HG02763 (cell line): ENCODE results near the gene LAMTOR4.
"Not testable (repeated sequence)": the region's sequence is repeated elsewhere in the genome, so short reads cannot be mapped to it uniquely, and the experiment has no call there.

Source experiments
- ATAC-seq: cut with Tn5 transposase; IDR thresholded peaks from one replicate; pipeline ENCODE4 v1.9.1; 2021; ENCODE audit warnings: mild to moderate bottlenecking, moderate library complexity; ENCODE audit not compliant: unreplicated experiment

Gene LAMTOR4

GRCh38 chr7:100122067-100122466, 26.7 kb upstream of the LAMTOR4 start:
- no peak for ATAC-seq

- no peak for ATAC-seq
Measured at GRCh38 chr7:100122568-100122967, 26.1 kb upstream of the LAMTOR4 start.

- ATAC-seq = no peak
Measured at GRCh38 chr7:100124301-100125230, 24.2 kb upstream of the LAMTOR4 start.

DNA sequence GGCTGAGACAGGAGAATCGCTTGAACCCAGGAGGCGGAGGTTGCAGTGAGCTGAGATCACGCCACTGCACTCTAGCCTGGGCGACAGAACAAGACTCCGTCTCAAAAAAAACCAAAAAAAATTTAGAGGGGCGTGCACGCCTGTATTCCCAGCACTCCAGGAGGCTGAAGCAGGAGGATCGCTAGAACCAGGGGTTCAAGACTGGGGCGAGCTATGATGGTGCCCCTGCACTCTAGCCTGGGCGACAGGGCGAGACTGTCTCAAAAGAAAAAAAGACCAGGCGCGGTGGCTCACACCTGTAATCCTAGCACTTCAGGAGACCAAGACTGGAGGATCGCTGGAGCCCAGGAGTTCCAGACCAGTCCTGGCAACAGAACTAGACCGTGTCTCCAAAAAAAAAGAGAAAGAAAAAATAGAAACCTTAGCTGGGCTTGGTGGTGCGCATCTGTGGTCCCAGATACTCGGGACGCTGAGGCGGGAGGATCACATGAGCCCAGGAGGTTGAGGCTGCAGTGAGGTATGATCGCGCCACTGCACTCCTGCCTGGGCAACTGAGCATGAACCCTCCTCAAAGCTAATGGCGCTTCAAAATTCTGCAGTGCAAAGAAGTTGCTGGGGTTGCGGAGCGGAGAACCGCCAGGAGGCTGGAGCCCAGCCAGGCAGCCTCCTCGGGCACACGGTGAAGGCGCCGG, 22.3 kb upstream of the LAMTOR4 start:
- ATAC-seq = no peak

- ATAC-seq = peak; percentile 60
Measured at GRCh38 chr7:100126931-100127865, 21.5 kb upstream of the LAMTOR4 start, which contains the start of gene MBLAC1. TSS of gene MBLAC1 (plus strand) at chr7:100126967. CDS start at chr7:100127396, 429 bp downstream.

DNA sequence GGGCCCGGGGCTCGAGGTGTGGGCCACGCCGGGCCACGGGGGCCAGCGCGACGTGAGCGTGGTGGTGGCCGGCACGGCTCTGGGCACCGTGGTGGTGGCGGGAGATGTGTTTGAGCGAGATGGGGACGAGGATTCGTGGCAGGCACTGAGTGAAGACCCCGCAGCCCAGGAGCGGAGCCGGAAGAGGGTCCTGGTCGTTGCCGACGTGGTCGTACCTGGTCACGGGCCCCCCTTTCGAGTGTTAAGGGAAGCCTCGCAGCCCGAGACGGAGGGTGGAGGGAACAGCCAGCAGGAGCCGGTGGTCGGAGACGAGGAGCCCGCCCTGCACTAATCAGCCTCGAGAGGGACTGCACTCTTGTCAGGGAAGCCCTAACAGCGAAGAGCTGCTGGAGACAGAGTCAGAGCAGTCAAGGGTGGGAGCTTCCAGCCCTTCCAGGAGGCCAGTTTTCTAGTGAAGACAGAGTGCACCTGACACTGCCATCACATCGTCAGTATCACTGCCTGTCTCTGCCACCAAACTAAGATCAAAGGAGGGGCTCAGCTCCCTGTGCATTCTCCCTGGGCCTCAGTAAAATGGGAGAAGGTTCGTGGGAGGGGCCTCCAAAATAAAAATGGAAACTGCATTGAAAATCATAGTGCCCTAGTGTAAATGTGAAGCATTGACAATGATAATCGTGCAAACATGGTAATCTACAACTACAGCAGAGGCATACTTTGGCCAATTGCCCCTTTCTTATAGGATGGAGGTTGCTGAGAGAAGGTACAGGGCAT, 20.7 kb upstream of the LAMTOR4 start:
- ATAC-seq = no peak

GRCh38 chr7:100128637-100128963, 20.1 kb upstream of the LAMTOR4 start:
- no peak for ATAC-seq

- ATAC-seq = not testable (repeated sequence)
Measured at GRCh38 chr7:100130220-100130607, 18.5 kb upstream of the LAMTOR4 start.

GRCh38 chr7:100130608-100131453, 17.9 kb upstream of the LAMTOR4 start:
- ATAC-seq = no peak

GRCh38 chr7:100132126-100132525, 16.6 kb upstream of the LAMTOR4 start:
- ATAC-seq = no peak

DNA sequence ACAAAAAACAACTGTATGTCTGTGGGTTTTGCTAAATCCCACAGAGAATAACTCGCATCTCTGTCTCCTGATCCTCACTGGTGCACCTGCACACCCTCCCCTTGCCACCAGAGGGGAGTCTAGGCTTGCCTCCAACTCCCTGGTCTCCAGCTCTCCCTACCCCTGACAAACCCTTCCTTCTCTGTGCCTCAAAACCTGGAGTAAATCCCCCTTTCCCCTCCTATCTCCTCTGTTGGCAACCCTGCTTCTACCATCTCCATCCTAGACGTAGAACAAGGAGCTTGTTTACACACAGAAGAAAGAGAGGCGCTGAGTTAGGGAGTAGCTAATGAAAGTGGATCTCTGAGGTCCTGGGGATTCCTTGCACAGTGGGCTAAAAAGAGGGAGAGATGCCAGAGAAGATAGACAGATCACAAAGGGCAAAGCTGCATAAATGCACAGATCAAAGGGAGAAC, 16.0 kb upstream of the LAMTOR4 start:
- ATAC-seq = peak; percentile 58

DNA sequence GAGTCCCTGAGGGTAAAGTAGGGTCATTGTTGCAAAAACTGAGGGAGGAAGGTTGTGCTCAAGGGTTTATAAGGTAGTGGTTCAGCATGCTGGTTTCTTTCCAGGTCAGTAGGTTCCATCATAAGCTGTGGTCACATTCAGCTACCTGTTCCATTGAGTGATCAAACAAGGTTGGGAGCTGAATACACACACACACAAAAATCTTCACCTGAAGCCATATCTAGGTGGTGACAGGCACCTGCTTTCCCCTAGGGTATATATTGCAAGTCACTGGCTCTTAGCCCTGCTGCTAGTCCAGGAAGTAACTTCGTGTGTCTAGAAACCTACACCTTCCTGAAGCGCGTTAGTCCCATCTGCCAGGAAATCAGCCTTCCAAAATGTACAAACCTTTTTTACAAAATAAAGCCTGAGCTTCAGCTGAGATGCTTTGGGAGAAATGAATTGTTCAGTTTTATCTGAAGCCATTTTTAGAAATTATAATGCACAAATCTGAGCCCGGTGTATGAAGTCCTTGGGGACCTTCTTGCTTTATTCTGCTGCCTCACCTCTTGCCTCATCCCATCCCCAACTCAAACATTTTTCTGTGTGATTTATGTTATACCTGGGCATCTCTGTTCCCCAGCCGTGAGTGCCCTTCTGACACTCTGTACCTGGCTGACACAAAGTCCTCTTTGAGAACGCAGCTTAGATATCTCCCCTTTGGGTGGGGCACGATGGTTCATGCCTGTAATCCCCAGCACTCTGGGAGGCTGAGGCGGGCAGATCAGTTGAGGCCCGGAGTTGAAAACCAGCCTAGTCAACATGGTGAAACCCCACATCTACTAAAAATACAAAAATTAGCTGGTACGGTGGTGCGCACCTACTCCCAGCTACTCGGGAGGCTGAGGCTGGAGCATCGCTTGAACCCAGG, 10.6 kb upstream of the LAMTOR4 start:
- ATAC-seq = no peak

DNA sequence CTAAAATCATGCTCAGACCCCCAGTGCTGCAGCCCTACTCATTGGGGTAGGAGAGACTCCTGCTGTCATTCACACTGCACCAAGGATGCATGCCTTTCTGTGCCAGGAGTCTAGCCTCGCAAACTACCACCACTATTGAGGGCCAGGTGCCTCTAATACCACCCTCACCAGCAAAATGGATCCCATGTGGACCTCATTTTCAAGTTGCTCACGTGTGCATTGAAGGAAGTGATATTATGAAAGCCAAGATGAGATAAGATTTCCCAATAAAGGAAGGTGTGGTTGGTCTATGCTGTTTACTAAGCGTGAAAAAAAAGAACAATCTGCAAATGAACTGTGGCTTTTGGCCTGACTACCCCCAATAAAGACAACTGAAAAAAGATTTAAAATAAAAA, 7.2 kb upstream of the LAMTOR4 start:
- ATAC-seq = no peak

- ATAC-seq = no peak
Measured at GRCh38 chr7:100142461-100142860, 6.3 kb upstream of the LAMTOR4 start.

DNA sequence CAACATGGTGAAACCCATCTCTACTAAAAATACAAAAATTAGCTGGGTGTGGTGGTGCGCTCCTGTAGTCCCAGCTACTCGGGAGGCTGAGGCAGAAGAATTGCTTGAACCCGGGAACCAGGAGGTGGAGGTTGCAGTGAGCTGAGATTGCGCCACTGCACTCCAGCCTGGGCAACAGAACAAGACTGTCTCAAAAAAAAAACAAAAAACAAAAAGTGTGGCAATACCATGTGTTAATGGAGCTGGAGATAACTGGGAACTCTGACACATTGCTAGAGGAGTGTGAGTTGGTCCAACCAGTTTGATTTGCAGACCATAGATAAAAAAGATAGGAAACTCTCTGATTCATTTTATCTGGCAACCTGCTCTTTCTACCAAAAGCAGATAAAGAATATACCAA, 2.4 kb upstream of the LAMTOR4 start:
- ATAC-seq = not testable (repeated sequence)

- ATAC-seq = no peak
Measured at GRCh38 chr7:100147278-100147677, 1.4 kb upstream of the LAMTOR4 start.

- no peak for ATAC-seq
Measured at GRCh38 chr7:100148225-100148558, 526 bp upstream of the LAMTOR4 start.

DNA sequence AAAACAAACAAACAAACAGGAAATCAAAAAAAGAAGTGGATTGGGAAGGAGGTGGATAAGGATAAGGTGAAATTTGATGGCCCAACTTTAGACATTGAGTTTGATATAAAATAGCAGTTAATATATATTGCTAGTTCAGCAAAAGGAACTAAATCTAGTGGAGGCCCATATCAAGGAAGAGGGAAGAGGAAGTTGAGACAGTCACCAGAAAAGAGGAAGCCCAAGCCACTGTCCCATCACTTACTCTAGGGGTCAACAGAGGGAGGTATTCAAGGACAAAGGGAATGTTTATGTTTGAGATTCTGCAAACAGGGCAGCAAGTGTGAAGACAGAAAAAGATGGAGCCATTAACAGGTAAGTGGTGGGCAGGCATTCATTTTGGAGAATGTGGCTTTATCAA, 3.7 kb downstream of the LAMTOR4 start:
- no peak for ATAC-seq
